ENCODE data around the gene FAM217A. TPM values are rescaled to one million over a fixed set of nuclear protein-coding genes. Genes with fewer than 3 reads are reported as not detected.

Gene FAM217A, protein sequence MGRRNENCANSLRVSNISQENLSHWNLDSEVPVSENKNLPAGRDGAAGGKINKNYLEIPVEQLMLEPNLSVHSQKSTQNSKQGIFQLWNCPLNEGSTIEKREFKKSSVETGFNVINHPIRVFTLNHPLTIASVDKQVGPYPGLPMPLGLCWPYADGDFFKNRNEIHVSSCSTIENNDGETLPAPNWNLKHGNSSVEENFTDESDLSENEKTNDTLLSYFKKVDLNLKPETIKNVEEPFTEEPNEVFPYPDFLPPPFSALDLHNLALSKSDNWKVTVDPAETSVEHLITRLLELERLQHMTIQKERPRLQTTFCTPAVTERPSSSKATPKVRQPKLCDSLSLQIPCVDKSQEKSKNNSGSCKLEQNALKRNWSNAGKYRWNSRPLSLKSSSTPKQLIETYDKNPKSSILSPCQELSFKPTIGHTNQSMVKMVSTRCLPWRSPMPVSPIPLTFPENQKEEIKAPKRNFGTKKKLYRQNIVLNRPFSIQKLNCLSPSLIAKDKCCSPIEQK
- total RNA-seq (not detected), polyA plus RNA-seq (ENCODE audit: insufficient read length in 6 of 6) (1 to 10 TPM; 2.1 to 4.8 (median 2.8) TPM)
- long read RNA-seq, donor 1, partial matches to known transcripts: 22 of 22 reads
- long read RNA-seq, donor 1, other reads (novel, unspliced or antisense): 0 of 22 reads
- long read RNA-seq, donor 2: 0 reads
- long read RNA-seq, donor 3: 0 reads
- long read RNA-seq, donor 4: 0 reads
- long read RNA-seq, donor 5: 0 reads
- long read RNA-seq, donor 6: 0 reads
- long read RNA-seq, donor 7: 0 reads
- long read RNA-seq, donor 8: 0 reads
- long read RNA-seq, donor 9: 0 reads
- long read RNA-seq, donor 10: 0 reads
- long read RNA-seq, donor 11: 0 reads
- long read RNA-seq, donor 12: 0 reads

DNA sequence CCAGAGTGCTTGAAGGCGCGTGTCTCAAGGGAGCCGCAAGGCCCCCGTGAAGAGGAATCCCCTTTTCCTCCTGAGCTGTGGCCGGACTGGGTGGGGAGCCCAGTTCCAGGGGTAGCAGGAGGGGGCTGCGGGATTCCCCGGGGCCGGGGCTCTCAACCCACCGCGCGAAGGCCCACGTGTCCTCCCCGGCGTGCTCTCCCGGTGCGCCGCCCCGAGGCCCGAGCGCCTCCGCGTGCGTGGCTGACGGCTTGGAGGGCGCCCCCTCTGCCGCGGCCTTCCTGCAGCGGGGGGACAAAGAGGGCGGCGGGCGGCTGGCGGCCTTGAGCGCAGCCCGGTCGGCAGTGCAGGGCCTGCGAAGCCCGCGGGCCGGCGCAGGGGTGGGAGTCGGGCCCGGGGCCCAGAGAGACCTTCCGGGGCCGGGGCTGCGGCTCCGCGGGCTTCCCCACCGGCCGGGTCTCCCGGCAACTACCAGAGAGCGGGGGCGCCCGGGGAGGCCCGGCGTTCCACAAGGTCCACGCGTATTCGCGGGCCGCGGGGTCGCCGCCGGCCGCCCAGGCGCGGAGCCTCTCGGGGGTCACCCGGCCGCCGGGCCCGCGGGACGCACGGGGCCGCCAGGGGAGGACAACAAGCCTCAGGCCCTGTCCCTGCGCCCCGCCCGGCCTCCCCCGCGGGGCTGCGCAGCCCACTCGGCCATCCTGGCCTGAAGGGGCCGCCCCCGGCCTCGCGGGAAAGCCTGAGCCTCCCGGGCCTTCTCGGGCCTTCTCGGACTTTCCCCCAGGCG lies at the start of gene FAM217A:
FAM217A (minus strand) TSS at position 447 of the 781 bp plus-strand sequence. CDS start 1,723 bp downstream, outside the sequence.
- no peaks in the 10 kb centered on the region for H3K36me3 ChIP-seq
- H3K27ac ChIP-seq: no peak within 1 kb of the TSS
- H3K9me3 ChIP-seq: no peaks in the 10 kb centered on the region
- DNase-seq: no peak
- intact Hi-C loops (cut with DNase I): no loop called here
- TF ChIP-seq CTCF (IDR thresholded peaks at IDR 0.05): no peak
- no peak for ATAC-seq
- H3K4me3 ChIP-seq: no peak within 1 kb of the TSS
- H3K4me1 ChIP-seq: no peaks in the 10 kb centered on the region
- peaks cover 7 to 23% of the 10 kb centered on the region in 2 donors for H3K27me3 ChIP-seq

- Histone ChIP-seq H3K27ac (no peak overlapping the region), H3K36me3 (peaks cover 0 to 69% of the 10 kb centered on the region in 2 donors), H3K4me3 (no peak overlapping the region), H3K27me3 (no peaks in the 10 kb centered on the region), H3K9me3 (no peaks in the 10 kb centered on the region), H3K4me1 (peaks cover 0 to under 1% of the 10 kb centered on the region in 2 donors)
- intact Hi-C loops (cut with DNase I): no loop called here
- DNase-seq (no peak), ATAC-seq (no peak)
- TF ChIP-seq CTCF (IDR thresholded peaks at IDR 0.05): no peak
Observed at GRCh38 chr6:4128072-4128471, 49.1 kb upstream of the FAM217A start.

- intact Hi-C loops (cut with DNase I): no loop called here
- ATAC-seq: peak; percentile 53
- no peak for DNase-seq
Observed at GRCh38 chr6:4125933-4126864, 47.3 kb upstream of the FAM217A start.

More at GRCh38 chr6:4125933-4126864, 47.3 kb upstream of the FAM217A start:
- Histone ChIP-seq H3K9me3 (no peaks in the 10 kb centered on the region), H3K27ac (no peak overlapping the region), H3K36me3 (peaks cover 0 to 85% of the 10 kb centered on the region in 2 donors), H3K27me3 (no peaks in the 10 kb centered on the region), H3K4me3 (no peak overlapping the region), H3K4me1 (no peaks in the 10 kb centered on the region)
- TF ChIP-seq CTCF (IDR thresholded peaks at IDR 0.05): no peak
